22Rv1 (cell line): ENCODE measurements around the gene MORN5.

ENCODE experiments used
- CTCF ChIP-seq: fragments of 450-650 bp; IDR thresholded peaks from 2 replicates; pipeline ENCODE4 v1.5.1; 2017; ENCODE audit warnings: mild to moderate bottlenecking
- ZFX ChIP-seq: fragments of 450-650 bp; IDR thresholded peaks from 2 replicates; pipeline ENCODE4 v1.6.1; 2017; ENCODE audit warnings: antibody characterized with exemption, borderline replicate concordance

- TF ChIP-seq CTCF (no peak), ZFX (no peak)
Observed at GRCh38 chr9:122159925-122160246, 178 bp downstream of the MORN5 start.
